B cell (primary cell): ENCODE results near the gene BICDL2.

Source experiments
- EZH2 ChIP-seq: IDR thresholded peaks from 2 replicates; pipeline ENCODE4 v1.6.1; 2012; ENCODE audit warnings: borderline replicate concordance, low read depth, mild to moderate bottlenecking, moderate library complexity, low read length; ENCODE audit not compliant: insufficient read depth, poor library complexity, severe bottlenecking
- TF ChIP-seq, protein P1 (sequence below): fragments of 200-600 bp; IDR thresholded peaks from one replicate; pipeline ENCODE4 v1.8.0; 2022; ENCODE audit warnings: antibody characterized with exemption, mild to moderate bottlenecking

DNA sequence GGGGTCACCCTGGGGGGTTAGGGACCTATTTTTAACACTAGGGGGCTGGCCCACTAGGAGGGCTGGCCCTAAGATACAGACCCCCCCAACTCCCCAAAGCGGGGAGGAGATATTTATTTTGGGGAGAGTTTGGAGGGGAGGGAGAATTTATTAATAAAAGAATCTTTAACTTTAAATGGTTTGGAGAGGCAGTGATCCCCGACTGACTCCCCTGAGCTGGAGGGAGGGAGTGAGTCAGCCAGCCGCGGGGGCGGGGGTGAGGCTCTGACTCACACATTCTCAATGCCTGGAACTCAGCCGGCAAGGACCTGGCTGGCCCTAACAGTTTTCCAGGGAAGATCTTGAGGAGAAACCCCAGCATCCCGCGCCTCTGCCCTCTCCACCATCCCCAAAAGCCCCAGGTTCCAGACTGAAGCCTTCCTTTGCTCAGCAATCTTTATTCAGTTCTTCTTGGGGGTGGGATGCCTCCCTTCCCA is 14.5 kb downstream of the BICDL2 start:
- no peak for TF ChIP-seq EZH2
- TF ChIP-seq, protein P1, sequence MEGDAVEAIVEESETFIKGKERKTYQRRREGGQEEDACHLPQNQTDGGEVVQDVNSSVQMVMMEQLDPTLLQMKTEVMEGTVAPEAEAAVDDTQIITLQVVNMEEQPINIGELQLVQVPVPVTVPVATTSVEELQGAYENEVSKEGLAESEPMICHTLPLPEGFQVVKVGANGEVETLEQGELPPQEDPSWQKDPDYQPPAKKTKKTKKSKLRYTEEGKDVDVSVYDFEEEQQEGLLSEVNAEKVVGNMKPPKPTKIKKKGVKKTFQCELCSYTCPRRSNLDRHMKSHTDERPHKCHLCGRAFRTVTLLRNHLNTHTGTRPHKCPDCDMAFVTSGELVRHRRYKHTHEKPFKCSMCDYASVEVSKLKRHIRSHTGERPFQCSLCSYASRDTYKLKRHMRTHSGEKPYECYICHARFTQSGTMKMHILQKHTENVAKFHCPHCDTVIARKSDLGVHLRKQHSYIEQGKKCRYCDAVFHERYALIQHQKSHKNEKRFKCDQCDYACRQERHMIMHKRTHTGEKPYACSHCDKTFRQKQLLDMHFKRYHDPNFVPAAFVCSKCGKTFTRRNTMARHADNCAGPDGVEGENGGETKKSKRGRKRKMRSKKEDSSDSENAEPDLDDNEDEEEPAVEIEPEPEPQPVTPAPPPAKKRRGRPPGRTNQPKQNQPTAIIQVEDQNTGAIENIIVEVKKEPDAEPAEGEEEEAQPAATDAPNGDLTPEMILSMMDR: no peak
